IMR-90 (cell line): ENCODE results near the gene RFX4. TPM values are rescaled to one million over a fixed set of nuclear protein-coding genes. Genes with fewer than 3 reads are reported as not detected.

Experiments used
- ATAC-seq: fragments of 200-7000 bp; cut with Tn5 transposase; 2 replicates; pipeline ENCODE4 v1.9.1; 2020; ENCODE audit warnings: low read depth, mild to moderate bottlenecking, moderate library complexity
- BruUV-seq: library from RNA; stranded (reverse); fragments of 400-500 nt; replicated peaks from 2 replicates; lab custom pipeline; 2021; lab: Mats Ljungman, UMichigan
- CTCF ChIA-PET: fragments of 300-600 bp; formaldehyde crosslinking; extraction: SDS; loops from one replicate; lab custom pipeline; 2021; ENCODE audit warnings: antibody characterized with exemption; lab: Yijun Ruan, JAX
- POLR2A ChIA-PET: fragments of 300-600 bp; sonication (Branson Sonifier 250); formaldehyde crosslinking; loops from one replicate; lab custom pipeline; 2022; ENCODE audit warnings: antibody characterized with exemption; ENCODE audit not compliant: unreplicated experiment; lab: Charles Lee
- DNase-seq: peaks from one replicate; pipeline ENCODE4 v3.0.0; 2013
- H2AFZ ChIP-seq: replicated peaks from 2 replicates; pipeline ENCODE3; 2013; ENCODE audit warnings: low read length, mild to moderate bottlenecking; ENCODE audit not compliant: poor library complexity
- H2AK5ac ChIP-seq: 2 replicates; pipeline ENCODE4 v1.6.1; 2013; ENCODE audit warnings: low read depth, low read length, inconsistent platforms
- H2AK9ac ChIP-seq: replicated peaks from 2 replicates; pipeline ENCODE3; 2013; ENCODE audit warnings: mild to moderate bottlenecking, low read depth, low read length, moderate library complexity; ENCODE audit not compliant: poor library complexity
- H2BK120ac ChIP-seq: 2 replicates; pipeline ENCODE4 v1.6.1; 2013; ENCODE audit warnings: low read depth, low read length, inconsistent platforms
- H2BK15ac ChIP-seq: 3 replicates; pipeline ENCODE4 v1.6.1; 2013; ENCODE audit warnings: low read depth, low read length, inconsistent platforms
- H2BK20ac ChIP-seq: 2 replicates; pipeline ENCODE4 v1.6.1; 2013; ENCODE audit warnings: low read depth, mild to moderate bottlenecking, inconsistent platforms, low read length, moderate library complexity
- H2BK5ac ChIP-seq: 2 replicates; pipeline ENCODE4 v1.6.1; 2013; ENCODE audit warnings: mild to moderate bottlenecking, low read depth, low read length, inconsistent platforms; ENCODE audit not compliant: poor library complexity, severe bottlenecking
- H3K14ac ChIP-seq: replicated peaks from 2 replicates; pipeline ENCODE4 v1.6.1; 2013; ENCODE audit warnings: low read depth, low read length, inconsistent platforms
- H3K18ac ChIP-seq: 2 replicates; pipeline ENCODE4 v1.6.1; 2013; ENCODE audit warnings: low read depth, low read length, control low read depth
- H3K23ac ChIP-seq: 2 replicates; pipeline ENCODE4 v1.6.1; 2013; ENCODE audit warnings: low read depth, low read length, inconsistent platforms
- H3K27ac ChIP-seq: 2 replicates; pipeline ENCODE4 v1.5.1; 2013; ENCODE audit warnings: mild to moderate bottlenecking, control low read depth, low read length; ENCODE audit not compliant: insufficient read depth
- H3K27me3 ChIP-seq: 2 replicates; pipeline ENCODE4 v1.6.1; 2013; ENCODE audit warnings: low read length; ENCODE audit not compliant: control insufficient read depth, insufficient read depth
- H3K36me3 ChIP-seq: 2 replicates; pipeline ENCODE4 v1.6.1; 2013; ENCODE audit warnings: low read length, mixed read lengths; ENCODE audit not compliant: control insufficient read depth, insufficient read depth
- H3K4ac ChIP-seq: 2 replicates; pipeline ENCODE4 v1.6.1; 2013; ENCODE audit warnings: low read depth, low read length, inconsistent platforms
- H3K4me1 ChIP-seq: 2 replicates; pipeline ENCODE4 v1.6.1; 2013; ENCODE audit warnings: low read length, mixed read lengths; ENCODE audit not compliant: control insufficient read depth, insufficient read depth
- H3K4me2 ChIP-seq: 2 replicates; pipeline ENCODE4 v1.6.1; 2013; ENCODE audit warnings: low read depth, mild to moderate bottlenecking, control low read depth, low read length, moderate library complexity
- H3K4me3 ChIP-seq: 2 replicates; pipeline ENCODE4 v1.5.1; 2013; ENCODE audit warnings: low read depth, mild to moderate bottlenecking, control low read depth, low read length, moderate library complexity; ENCODE audit not compliant: insufficient read depth
- H3K56ac ChIP-seq: 2 replicates; pipeline ENCODE4 v1.6.1; 2013; ENCODE audit warnings: low read length, inconsistent platforms; ENCODE audit not compliant: insufficient read depth; ENCODE audit errors: extremely low read depth
- H3K79me1 ChIP-seq, 2 experiments: 2 replicates each; pipeline ENCODE4 v1.6.1; 2013; ENCODE audit warnings: low read length in 2 of 2, inconsistent platforms in 1 of 2, low read depth in 1 of 2
- H3K9ac ChIP-seq: 2 replicates; pipeline ENCODE4 v1.6.1; 2013; ENCODE audit warnings: low read depth, low read length, control low read depth
- H3K9me1 ChIP-seq: 2 replicates; pipeline ENCODE4 v1.6.1; 2013; ENCODE audit warnings: low read length, inconsistent platforms; ENCODE audit not compliant: insufficient read depth
- H3K9me3 ChIP-seq: 2 replicates; pipeline ENCODE4 v1.6.1; 2013; ENCODE audit warnings: low read length; ENCODE audit not compliant: control insufficient read depth, insufficient read depth
- H4K20me1 ChIP-seq: 2 replicates; pipeline ENCODE4 v1.6.1; 2013; ENCODE audit warnings: low read length, inconsistent platforms; ENCODE audit not compliant: insufficient read depth
- H4K5ac ChIP-seq: 2 replicates; pipeline ENCODE4 v1.6.1; 2013; ENCODE audit warnings: mild to moderate bottlenecking, low read depth, low read length, control low read depth
- H4K8ac ChIP-seq, 2 experiments: 2 replicates each; pipeline ENCODE4 v1.6.1; 2013; ENCODE audit warnings: low read depth in 2 of 2, low read length in 2 of 2, control low read depth in 1 of 2, inconsistent platforms in 1 of 2
- H4K91ac ChIP-seq: 2 replicates; pipeline ENCODE4 v1.6.1; 2013; ENCODE audit warnings: low read depth, low read length, inconsistent platforms; ENCODE audit not compliant: insufficient read depth
- BHLHE40 ChIP-seq: fragments of 150-350 bp; IDR thresholded peaks from 2 replicates; pipeline ENCODE4 v1.6.1; 2016; ENCODE audit warnings: mild to moderate bottlenecking, low read depth, low read length
- CTCF ChIP-seq: conservative IDR thresholded peaks from 2 replicates; pipeline ENCODE4 v1.5.1; 2012; ENCODE audit warnings: mild to moderate bottlenecking, low read depth, low read length, improper control_type of control experiment
- MAZ ChIP-seq: IDR thresholded peaks from 2 replicates; pipeline ENCODE4 v1.6.1; 2012; ENCODE audit warnings: low read depth, mild to moderate bottlenecking, low read length, improper control_type of control experiment, moderate library complexity, borderline replicate concordance
- SMC3 ChIP-seq: fragments of 150-350 bp; IDR thresholded peaks from 2 replicates; pipeline ENCODE4 v1.6.1; 2016; ENCODE audit warnings: low read depth, mild to moderate bottlenecking, antibody characterized with exemption, low read length, moderate library complexity
- WGBS, 2 experiments: methylation state at CpG; one replicate each; pipeline versions ENCODE4 v1.1.5 to v1.1.7; 2013; ENCODE audit warnings: missing lambda C conversion rate in 2 of 2; ENCODE audit not compliant: insufficient read length in 1 of 2; ENCODE audit errors: extremely low coverage in 2 of 2; 5-methylcytosine and 5-hydroxymethylcytosine counted together
- dilution Hi-C: fragments of 300-500 bp; cut with HindIII; formaldehyde crosslinking; loops from one replicate; pipeline ENCODE4 v1.14.3; 2018; ENCODE audit warnings: low sequenced_read_pairs; ENCODE audit not compliant: unreplicated experiment
- in situ Hi-C: fragments of 300-500 bp; cut with MboI; formaldehyde crosslinking; loops from 3 replicates; pipeline ENCODE4 v1.14.3; 2019; ENCODE audit warnings: low sequenced_read_pairs, inconsistent platforms, mixed read lengths
- intact Hi-C: fragments of 100-400 bp; cut with micrococcal nuclease; formaldehyde crosslinking; loops from 2 replicates; pipeline ENCODE4 v1.10.0; 2022
- polyA plus RNA-seq, 3 experiments: library from polyadenylated mRNA; depleted of rRNA; stranded (reverse); fragments of >200 nt; gene quantifications; 2 replicates each; pipeline ENCODE4 v1.2.3, GENCODE V29; 2012; ENCODE audit warnings: low replicate concordance in 1 of 3
- total RNA-seq: library from RNA; depleted of rRNA; stranded (reverse); fragments of >200 nt; gene quantifications from 2 replicates; pipeline ENCODE4 v1.2.3, GENCODE V29; 2012
- TF ChIP-seq, protein P1 (sequence below): fragments of 150-350 bp; IDR thresholded peaks from 2 replicates; pipeline ENCODE4 v1.6.1; 2016; ENCODE audit warnings: low read depth, mild to moderate bottlenecking, low read length, moderate library complexity, borderline replicate concordance

The RFX4 gene
- total and polyA plus RNA-seq, 2 of the 4 experiments (the other 2 are of a cell fraction) = not detected

- H3K27me3 ChIP-seq = peaks cover 18% of the 10 kb centered on the region
- H2AK5ac ChIP-seq = no peak overlapping the region
- H3K4me2 ChIP-seq = no peak overlapping the region
- H3K9me1 ChIP-seq = no peaks in the 10 kb centered on the region
- H3K14ac ChIP-seq = no peak overlapping the region
- intact Hi-C loops (no loop called here), dilution Hi-C loops (no loop called here), in situ Hi-C loops (no loop called here)
- peak overlapping the region; percentile 9 for H2AK9ac ChIP-seq
- ATAC-seq (no peak), DNase-seq (no peak)
- no peak overlapping the region for H4K91ac ChIP-seq
- H2BK120ac ChIP-seq = no peak overlapping the region
- no peak overlapping the region for H3K18ac ChIP-seq
- no peak overlapping the region for H3K4me3 ChIP-seq
- BruUV-seq = no TSS peak
- H4K8ac ChIP-seq = no peak overlapping the region
- H3K36me3 ChIP-seq = no peaks in the 10 kb centered on the region
- ChIA-PET CTCF (no interaction called here), POLR2A (no interaction called here)
- no peak overlapping the region for H3K27ac ChIP-seq
- H2BK15ac ChIP-seq = no peak overlapping the region
- no peaks in the 10 kb centered on the region for H4K20me1 ChIP-seq
- H2AFZ ChIP-seq = no peak overlapping the region
- no peak overlapping the region for H2BK20ac ChIP-seq
- H2BK5ac ChIP-seq = no peak overlapping the region
- no peak overlapping the region for H3K4ac ChIP-seq
- no peak overlapping the region for H3K56ac ChIP-seq
- no peaks in the 10 kb centered on the region for H3K79me1 ChIP-seq
- H3K9ac ChIP-seq = no peak overlapping the region
- no peak for TF ChIP-seq BHLHE40
- TF ChIP-seq MAZ = no peak
- no peak for TF ChIP-seq CTCF
- TF ChIP-seq SMC3 = no peak
- TF ChIP-seq, protein P1, sequence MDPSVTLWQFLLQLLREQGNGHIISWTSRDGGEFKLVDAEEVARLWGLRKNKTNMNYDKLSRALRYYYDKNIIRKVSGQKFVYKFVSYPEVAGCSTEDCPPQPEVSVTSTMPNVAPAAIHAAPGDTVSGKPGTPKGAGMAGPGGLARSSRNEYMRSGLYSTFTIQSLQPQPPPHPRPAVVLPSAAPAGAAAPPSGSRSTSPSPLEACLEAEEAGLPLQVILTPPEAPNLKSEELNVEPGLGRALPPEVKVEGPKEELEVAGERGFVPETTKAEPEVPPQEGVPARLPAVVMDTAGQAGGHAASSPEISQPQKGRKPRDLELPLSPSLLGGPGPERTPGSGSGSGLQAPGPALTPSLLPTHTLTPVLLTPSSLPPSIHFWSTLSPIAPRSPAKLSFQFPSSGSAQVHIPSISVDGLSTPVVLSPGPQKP = no peak
- no peak overlapping the region for H3K23ac ChIP-seq
- WGBS, 2 experiments = no CpG with 5 or more reads among the region's 8 CpGs
- H3K9me3 ChIP-seq = no peaks in the 10 kb centered on the region
- no peak overlapping the region for H4K5ac ChIP-seq
- H3K4me1 ChIP-seq = no peaks in the 10 kb centered on the region
Observed at GRCh38 chr12:106709068-106709511, 126.3 kb downstream of the RFX4 start.
